HG03025 (cell line): Measurements from ENCODE around the gene NMT1.
"Not testable (repeated sequence)": the region's sequence is repeated elsewhere in the genome, so short reads cannot be mapped to it uniquely, and the experiment has no call there.

Experiments
- ATAC-seq: cut with Tn5 transposase; IDR thresholded peaks from one replicate; pipeline ENCODE4 v1.9.1; 2021; ENCODE audit warnings: mild to moderate bottlenecking, moderate library complexity; ENCODE audit not compliant: unreplicated experiment, low FRiP score

The NMT1 gene

DNA sequence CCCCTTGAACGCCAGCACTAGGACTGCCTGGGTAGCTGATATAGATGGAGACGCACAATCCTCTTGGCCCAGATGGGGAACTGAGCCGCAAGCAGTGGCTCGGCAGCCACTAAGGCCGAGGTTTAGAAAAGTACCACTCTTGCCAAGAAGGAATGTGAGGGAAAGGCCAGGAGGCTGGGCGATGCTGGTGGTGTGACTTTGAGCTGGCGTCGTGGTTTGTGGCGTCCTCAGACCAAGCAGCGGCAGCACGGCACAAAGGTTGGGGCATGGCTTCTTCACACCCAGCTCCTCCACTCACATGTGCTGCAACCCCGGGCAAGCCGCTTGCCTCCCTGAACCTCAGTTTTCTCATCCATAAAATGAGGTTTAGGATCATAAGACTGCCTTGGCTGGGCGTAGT lies 25.3 kb upstream of the NMT1 start:
- no peak for ATAC-seq

DNA sequence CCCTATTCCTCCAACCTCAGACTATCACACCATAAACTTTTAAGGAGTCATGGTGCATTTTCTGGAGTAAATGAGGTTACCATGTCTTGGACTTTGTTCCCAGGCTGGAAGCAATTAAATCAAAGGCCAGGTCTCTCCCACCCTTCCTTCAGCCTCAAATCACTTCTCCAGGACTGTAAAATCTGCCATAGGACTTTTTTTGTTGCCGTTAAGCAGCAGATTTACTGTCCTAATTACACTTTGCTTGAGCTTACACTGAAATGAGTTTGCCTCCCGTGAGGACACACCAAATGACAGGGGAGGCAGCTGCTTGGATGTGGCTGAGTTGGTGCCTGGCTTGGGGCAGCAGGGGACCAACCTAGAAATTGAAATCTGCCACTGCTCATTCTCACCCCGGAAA lies 24.4 kb upstream of the NMT1 start:
- no peak for ATAC-seq

DNA sequence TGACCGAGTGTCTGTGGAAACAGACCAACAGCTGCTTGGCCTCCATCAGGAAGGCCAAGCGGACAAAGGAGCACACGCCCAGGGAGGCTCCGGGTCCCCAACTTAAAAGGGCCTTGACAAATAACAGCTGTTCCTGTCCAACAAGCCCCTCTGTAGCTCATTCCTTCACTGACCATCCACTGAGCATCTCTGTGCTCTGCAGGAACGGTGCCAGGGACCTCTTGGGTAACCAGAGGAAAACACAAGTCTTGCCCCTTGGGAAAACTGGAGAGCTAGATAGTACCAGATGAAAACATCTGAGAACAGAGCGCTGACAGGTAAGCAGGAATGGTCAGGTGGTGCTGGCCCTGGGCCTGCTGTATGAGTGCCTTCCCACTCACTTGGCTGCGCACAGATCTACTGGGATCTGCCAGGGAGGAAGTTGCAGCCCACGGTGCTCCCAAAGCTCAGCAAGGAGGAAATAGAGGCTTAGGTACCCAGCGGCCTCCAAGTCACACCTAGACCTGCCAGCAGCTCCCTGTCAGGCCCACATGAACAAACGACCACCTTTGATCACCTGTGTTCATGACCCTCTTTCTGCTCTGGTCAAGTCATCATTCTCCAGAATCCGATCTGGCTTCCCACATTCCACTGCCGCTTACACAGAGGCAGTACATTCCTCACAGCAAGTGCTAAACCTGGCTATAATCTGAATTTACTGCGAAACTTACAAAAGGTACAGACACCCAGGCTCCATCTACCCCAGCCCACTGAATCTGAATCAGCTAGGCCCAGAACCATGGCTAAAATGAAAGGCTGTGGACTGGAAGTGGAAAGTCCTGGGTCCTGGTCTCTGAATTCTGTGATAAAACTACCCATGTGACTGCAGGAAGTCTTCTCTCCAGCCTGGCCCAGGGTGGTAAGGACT lies 22.1 kb upstream of the NMT1 start:
- no peak for ATAC-seq

DNA sequence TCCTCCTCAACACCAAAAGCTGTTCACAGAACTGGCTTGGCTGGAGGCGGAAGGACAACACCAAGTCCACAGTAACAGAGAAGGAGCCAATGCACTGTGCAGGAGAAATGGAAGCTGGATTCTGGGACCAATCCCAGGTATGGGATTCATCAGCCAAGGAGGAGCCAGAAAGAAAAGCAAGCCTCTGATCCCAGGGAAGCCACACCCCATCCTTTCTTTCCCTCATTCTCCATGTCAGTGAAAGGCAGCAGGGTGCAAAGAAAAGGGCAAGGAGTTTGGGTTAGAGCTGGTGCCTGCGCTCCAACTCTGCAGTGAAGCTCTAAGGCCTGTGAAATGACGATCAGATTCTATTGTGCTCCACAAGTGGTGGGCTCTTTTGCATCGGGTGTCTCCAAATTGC lies 20.7 kb upstream of the NMT1 start:
- no peak for ATAC-seq

DNA sequence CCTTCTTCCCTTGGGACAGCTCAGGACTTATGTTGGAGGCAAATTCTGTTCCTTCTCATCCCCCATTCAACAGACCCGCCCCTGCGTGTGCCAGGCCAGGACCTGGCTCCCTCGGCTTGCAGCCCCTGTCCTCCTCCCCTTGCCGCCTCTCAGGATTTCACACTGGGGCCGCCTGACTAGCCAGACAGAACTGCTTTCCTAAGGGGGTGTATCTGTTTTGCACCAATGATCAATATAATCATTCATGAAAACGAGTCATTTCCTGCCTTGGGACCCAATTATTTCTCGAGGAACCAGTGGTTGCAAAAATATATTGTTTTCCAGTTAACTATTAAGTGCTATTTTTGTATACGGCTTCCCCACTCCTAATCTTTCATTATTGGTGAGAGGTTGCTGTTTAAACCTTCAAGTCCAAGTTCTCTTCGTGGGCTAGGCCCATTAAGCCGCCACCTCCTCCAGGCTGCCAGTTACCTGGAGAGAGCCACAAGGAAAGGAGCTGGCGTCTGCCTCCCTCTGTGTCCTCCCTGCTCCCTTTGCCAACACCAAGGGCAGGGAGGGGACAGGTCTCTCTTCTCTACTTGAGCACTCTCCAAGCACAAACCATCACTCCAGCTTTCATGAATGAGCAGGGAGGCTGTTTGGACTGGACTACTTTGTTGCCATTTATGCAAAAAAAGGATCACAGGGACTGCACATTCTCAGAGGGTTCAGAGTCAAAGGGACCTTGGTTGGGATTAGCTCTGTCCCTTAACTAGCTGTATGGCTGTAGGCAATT lies 18.6 kb upstream of the NMT1 start:
- no peak for ATAC-seq

DNA sequence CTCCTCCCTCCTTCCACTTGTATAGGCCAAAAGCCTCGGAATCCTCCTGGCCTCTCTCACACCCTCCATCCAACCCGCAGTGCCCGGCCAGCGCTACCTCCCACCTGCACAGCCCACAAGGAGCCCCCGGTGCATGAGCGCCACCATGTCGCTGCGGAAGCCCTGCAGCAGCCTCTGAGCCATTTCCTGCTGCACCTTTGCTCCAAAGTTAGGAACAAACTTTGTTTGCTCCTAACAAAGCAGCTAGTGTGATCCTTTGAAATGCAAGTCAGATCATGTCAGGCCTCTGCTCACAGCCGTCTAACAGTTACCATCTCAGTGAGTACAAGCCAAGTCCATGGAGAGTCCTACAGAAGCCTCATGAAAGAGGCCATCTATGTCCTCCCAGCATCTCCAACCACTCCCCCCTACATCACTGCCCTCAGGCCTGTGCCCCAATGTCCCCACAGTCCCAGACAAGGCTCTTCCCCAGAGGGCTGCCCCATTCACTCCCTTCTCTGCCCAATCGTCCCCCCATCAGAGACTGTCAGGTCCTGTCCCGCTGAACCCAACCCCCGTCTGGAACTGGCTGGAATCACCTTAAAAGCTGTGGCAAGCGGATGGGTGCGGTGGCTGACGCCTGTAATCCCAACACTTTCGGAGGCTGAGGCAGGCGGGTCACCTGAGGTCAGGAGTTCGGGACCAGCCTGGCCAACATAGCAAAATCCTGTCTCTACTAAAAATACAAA lies 17.1 kb upstream of the NMT1 start:
- ATAC-seq: no peak

DNA sequence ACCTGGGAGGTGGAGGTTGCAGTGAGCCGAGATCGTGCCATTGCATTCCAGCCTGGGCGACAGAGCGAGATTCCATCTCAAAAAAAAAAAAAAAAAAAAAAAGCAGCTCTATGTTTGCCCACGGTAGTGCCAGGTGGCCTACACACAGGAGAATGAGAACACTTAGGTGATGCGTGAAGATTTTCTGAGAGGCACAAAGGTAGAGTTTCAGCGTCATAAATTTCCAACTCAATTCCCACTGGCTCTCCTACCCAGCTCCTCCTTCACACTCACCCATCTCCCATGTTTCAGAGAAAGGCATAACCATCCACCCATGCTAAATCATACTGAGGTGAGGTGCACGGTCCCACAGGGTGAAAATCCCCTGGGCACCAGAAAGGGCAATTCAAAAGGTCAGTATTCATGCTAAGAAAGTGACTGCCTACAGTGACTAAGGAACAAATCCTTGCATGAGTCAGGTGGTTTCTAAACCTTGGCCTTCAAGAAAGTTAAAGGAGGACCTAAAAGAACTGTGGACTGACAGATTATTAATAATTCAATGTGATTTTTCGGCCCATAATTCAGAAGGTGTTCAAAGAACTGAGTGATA lies 14.5 kb upstream of the NMT1 start:
- ATAC-seq: no peak

DNA sequence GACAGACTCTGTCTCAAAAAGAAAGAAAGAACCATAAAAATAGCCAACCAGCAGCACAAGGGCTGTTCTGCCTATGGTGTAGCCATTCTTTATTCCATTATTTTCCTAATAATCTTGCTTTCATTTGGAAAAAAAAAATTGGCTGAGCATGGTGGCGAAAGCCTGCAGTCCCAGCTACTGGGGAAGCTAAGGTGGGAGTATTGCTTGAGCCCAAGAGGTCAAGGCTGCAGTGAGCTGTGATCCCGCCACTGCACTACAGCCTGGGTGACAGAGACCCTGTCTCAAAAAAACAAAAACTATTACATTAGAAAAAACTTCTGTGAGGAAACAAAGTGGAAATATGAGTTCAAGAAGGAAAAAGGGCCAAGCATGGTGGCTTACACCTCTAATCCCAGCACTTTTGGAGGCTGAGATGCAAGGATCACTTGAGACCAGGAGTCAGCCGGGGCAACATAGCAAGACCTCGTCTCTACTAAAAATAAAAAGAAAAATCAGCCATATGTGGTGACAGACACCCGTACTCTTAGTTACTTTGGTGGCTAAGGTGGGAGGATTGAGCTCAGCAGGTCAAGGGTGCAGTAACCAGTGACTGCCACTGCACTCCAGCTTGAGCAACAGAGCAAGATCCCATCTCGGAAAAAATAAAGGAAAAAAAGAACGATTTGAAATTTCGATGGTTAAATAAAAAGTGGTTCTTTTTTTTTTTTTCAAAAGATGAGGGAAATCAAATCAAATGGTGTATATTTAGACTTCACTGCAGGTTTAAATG lies 12.1 kb upstream of the NMT1 start:
- no peak for ATAC-seq

DNA sequence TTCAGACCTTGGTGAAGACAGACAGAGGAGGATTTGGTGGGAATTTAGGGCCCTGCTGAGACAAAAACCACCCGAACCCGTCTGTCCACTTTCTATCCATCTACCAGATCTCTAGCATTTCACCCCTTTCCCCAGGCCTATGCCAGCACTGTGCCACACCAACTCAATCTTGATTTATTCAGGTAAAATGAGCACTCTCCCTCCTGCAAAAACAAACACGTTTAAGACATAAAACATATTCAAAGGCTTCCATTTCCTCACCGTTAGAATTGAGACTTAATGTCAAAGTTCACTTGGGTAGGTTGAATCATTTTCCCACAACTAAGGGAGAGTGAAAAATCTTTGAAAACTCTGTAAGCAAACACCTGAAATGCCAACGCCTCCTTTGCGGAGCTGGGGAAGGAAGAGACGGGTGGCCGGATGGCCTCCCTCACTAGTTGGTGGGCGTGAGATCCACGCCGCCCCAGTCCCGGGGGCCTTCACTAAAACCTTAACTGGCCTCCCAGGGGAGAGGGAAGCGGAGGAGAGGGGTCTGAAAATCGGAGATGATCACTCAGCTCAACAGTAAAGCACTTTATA lies 10.5 kb upstream of the NMT1 start:
- ATAC-seq: no peak

DNA sequence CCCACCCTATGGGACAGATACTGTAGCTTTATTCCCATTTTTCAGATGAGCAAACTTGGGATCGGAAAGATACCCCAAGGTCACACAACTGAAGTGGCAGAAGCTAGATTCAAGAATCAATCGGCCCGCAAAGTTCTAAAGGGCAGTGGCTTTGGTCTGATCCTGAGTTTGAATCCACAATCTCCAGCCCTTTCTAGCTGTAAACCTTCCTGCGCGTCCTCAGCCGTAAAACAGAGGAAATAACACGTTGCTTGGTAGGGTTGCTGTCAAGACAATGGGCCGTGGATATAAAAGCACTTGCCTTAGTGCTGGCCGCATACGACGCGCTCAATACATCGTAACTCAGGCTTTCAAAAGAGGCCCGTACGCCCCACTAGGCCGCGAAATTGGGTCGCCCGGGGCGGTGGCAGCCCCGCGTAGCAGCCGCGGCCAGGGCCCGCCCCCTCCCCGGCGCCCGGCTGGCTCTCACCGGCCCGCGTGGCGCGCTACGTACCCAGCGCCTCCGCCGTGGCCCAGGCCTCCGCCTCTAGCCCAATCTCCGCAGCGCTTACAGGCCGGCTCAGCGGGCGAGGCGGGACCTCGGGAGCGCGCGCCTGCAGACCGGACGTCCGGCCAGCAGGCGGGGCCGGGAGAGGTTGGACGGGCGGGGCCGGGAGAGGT lies 9.9 kb upstream of the NMT1 start, which contains the start of gene DCAKD:
Gene DCAKD, minus strand, starts transcription at position 573 of the 660 bp plus-strand sequence. CDS start 16,747 bp downstream, outside the sequence.
- peak; percentile 90 for ATAC-seq

DNA sequence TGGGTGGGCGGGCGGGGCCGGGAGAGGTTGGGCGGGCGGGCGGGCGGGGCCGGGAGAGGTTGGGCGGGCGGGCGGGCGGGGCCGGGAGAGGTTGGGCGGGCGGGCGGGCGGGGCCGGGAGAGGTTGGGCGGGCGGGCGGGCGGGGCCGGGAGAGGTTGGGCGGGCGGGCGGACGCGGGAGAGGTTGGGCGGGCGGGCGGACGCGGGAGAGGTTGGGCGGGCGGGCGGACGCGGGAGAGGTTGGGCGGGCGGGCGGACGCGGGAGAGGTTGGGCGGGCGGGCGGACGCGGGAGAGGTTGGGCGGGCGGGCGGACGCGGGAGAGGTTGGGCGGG lies 9.4 kb upstream of the NMT1 start:
- not testable (repeated sequence) for ATAC-seq

DNA sequence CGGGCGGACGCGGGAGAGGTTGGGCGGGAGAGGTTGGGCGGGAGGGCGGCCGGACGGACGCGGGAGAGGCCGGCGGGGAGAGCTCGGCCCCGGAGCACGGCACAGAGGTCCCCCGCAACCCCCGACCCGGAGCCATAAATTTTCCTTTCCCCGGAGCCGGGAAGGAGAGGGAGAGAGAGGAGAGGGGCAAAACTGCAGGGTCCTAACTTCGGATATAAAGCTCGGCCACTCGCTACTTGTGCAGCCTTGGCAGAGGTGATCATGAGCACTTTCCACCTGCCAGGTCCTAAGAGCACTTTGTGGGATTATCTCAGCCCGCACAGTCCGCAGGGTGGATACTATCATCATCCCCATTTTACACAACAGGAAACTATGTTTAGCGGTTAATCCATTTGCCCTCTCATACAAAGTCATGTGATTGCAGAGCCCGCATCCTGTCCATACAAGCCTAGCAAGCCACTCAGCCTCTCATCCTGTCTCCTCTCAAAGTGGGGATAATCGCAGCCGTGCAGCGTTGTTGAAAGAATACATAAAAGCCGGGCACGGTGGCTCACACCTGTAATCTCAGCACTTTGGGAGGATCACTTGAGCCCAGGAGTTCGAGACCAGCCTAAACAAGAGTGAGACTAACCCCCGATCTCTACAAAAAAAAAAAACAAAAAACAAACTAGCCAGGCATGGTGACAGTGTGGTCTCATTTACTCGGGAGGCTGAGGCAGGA lies 8.9 kb upstream of the NMT1 start:
- ATAC-seq: no peak

DNA sequence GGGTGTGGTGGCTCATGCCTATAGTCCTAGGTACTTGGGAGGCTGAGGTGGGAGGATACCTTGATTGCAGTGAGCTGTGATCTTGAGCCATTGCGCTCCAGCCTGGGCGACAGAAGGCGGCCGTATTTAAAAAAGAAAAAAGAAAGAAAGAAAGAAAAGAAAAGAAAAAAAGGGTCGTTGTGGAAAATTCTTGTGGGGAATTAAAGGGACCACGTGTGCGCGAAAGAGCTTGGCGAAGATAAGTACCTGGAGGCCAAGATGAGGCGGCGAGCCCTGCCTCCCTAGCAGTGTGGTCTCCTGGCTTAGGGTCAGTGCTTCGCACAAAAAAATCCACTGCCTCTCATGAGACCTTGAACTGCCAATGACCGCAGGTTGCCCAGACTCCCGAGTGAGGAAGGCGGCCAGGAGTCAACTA lies 728 bp upstream of the NMT1 start:
- ATAC-seq: peak; percentile 2

DNA sequence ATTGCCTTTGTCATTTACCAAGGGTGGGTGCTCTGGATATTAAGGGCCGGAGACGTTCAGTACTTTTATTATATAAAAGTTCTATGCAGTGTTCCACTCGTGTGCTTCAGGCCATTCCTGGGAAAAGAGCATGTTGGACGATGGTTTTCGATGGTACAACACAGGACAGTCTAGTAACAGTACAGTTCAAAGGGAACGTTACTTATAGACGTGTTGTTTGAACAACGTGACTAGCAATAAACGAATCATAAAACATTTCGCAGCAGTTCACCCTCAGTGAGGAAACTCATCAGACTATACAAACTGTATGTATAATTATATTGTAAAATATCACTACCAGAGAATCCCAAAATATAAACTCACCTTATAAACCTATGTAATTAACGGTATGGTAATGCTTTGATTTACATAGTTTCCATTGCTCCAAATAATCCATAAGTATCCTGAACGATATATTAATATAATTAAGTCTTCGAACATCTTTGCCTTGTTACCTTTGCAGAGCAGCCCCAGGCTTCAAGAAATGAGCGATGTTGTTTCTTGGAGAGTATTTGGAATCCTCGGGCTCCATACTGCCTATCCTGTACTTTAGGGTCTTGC lies 589 bp downstream of the NMT1 start:
- no peak for ATAC-seq

DNA sequence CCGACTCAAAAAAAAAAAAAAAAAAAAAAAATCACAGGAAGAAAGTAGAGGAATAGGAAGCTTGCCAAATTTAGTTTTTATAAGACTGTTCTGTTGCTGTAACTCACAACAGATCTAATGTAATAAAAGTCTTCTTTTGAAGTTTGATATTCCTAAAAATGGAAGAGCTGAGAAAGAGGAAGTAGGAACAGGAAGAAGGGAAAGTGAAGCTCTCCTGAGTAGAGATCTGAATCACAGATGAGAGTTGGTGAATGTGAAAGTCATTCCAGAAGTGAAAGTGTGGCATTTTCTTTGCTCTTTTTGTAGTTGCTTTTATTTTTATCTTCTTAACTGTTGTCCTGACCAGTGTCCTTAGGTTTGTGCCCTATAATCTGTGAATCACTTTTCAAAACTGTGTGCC lies 2.1 kb downstream of the NMT1 start:
- ATAC-seq: no peak

DNA sequence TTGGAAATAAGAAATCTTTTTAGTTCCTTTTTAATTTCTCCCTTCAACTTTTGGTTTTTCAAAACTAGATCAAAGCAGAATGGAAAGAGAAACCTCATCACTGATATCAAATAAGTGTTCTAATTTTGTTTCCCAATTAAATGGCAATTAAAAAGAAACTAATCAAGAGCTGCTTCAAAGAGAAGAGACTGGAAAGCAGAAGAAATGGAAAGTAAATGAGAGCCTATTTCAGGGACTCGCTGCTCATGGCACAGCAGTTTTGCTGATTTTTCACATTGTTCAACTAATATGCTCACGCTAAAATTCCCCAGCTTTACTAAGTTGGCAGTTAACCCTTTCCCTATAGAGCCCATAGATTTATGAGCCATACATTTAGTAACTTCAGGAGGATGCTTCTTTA lies 6.5 kb downstream of the NMT1 start:
- no peak for ATAC-seq

DNA sequence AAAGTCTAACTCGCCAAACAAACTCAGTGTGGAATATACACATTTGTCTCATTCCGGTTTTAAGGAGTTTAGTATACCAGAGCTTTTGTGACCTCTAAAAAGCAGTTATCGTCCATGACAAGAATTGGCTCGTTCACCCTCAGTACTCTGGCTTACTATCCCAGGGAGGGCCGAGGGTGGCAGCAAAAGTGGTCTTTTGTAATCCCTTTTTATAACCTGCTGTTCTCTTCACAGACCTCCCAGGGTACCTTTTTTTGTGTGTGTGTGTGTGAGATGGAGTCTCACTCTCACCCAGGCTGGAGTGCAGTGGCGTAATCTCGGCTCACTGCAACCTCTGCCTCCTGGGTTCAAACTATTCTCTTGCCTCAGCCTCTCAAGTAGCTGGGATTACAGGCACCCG lies 8.9 kb downstream of the NMT1 start:
- no peak for ATAC-seq

DNA sequence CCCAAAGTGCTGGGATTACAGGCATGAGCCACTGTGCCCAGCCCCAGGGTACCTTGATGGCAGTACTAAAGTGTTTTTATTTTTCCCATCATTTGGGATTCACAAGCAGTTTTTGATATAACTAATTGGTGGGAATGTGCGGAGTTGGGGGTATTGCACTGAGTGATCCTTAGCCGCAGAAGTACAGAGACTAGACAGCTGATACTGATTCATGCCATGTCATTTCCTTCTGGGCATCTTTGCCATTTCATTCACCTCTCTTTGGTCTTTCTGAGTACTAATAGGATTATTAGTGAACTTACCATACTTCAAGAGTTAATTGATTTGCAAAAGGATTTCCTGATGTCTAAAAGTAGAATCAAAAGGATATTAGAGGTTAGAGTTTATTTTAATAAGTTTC lies 9.7 kb downstream of the NMT1 start:
- ATAC-seq: no peak
